Thymus (tissue), 11 donors: ENCODE measurements around the gene ELAVL1. TPM values are rescaled to one million over a fixed set of nuclear protein-coding genes. Genes with fewer than 3 reads are reported as not detected.
A peak's percentile ranks its signal among the peaks of the same experiment; 100 is the strongest.

Experiments used
- DNase-seq, 9 donors: peaks; one replicate each; pipeline ENCODE4 v3.0.0-alpha.2; 2013; ENCODE audit warnings: low spot score in 9 of 9, low read depth in 6 of 9, missing footprints in 1 of 9
- H3K27ac ChIP-seq, 2 donors: one replicate each; pipeline ENCODE4 v1.5.1; 2013; ENCODE audit warnings: control low read depth in 1 of 2, low read depth in 1 of 2, low read length in 1 of 2, mild to moderate bottlenecking in 1 of 2, moderate library complexity in 1 of 2
- H3K27me3 ChIP-seq, 2 donors: one replicate each; pipeline ENCODE4 v1.5.1; 2013; ENCODE audit warnings: low read length in 1 of 2; ENCODE audit not compliant: control insufficient read depth in 2 of 2, insufficient read depth in 1 of 2
- H3K36me3 ChIP-seq, 2 donors: one replicate each; pipeline ENCODE4 v1.5.1; 2013; ENCODE audit warnings: low read length in 1 of 2, mild to moderate bottlenecking in 1 of 2, moderate library complexity in 1 of 2; ENCODE audit not compliant: control insufficient read depth in 2 of 2, insufficient read depth in 2 of 2
- H3K4me1 ChIP-seq, 2 donors: one replicate each; pipeline ENCODE4 v1.5.1; 2013; ENCODE audit warnings: low read length in 2 of 2; ENCODE audit not compliant: control insufficient read depth in 2 of 2, insufficient read depth in 2 of 2
- H3K4me3 ChIP-seq, 2 donors: one replicate each; pipeline ENCODE4 v1.5.1; 2013; ENCODE audit warnings: low read length in 2 of 2, control low read depth in 1 of 2, mild to moderate bottlenecking in 1 of 2
- H3K9me3 ChIP-seq, 2 donors: one replicate each; pipeline ENCODE4 v1.5.1; 2013; ENCODE audit warnings: low read length in 1 of 2, mild to moderate bottlenecking in 1 of 2; ENCODE audit not compliant: control insufficient read depth in 2 of 2, insufficient read depth in 1 of 2
- WGBS: extraction: QIAGEN DNeasy Blood & Tissue Kit; methylation state at CpG from one replicate; pipeline ENCODE4 v1.1.7; 2013; 5-methylcytosine and 5-hydroxymethylcytosine counted together
- polyA plus RNA-seq: library from polyadenylated mRNA; stranded (reverse); fragments of 200-250 nt; gene quantifications from one replicate; pipeline ENCODE4 v1.2.3, GENCODE V29; 2013
- total RNA-seq: library from RNA; stranded (reverse); fragments of 120-200 nt; gene quantifications from one replicate; pipeline ENCODE4 v1.2.4, GENCODE V29; 2013
- donor health status: healthy.

Gene ELAVL1
- total and polyA plus RNA-seq, 2 donors = 20.8 to 45.6 TPM

- peaks cover 91 to 92% of the 10 kb centered on the region in 2 donors for H3K36me3 ChIP-seq
Observed at GRCh38 chr19:7983995-7984837, 21.2 kb downstream of the ELAVL1 start.

GRCh38 chr19:7983286-7983950 is 22.0 kb downstream of the ELAVL1 start:
- peaks cover 91 to 92% of the 10 kb centered on the region in 2 donors for H3K36me3 ChIP-seq
- no peaks in the 10 kb centered on the region for H3K27me3 ChIP-seq
- 98% methylated on average over 18 of the region's 18 CpGs for WGBS
- no peaks in the 10 kb centered on the region for H3K9me3 ChIP-seq
- no peak for DNase-seq
- H3K4me3 ChIP-seq = no peak overlapping the region
- no peak overlapping the region for H3K27ac ChIP-seq
- no peaks in the 10 kb centered on the region for H3K4me1 ChIP-seq

More at GRCh38 chr19:7983995-7984837, 21.2 kb downstream of the ELAVL1 start:
- H3K27ac ChIP-seq = no peak overlapping the region
- 97% methylated on average over 14 of the region's 14 CpGs for WGBS
- no peaks in the 10 kb centered on the region for H3K9me3 ChIP-seq
- no peak overlapping the region for H3K4me3 ChIP-seq
- H3K4me1 ChIP-seq = no peaks in the 10 kb centered on the region
- H3K27me3 ChIP-seq = no peaks in the 10 kb centered on the region
- no peak for DNase-seq

GRCh38 chr19:7982651-7983099 is 22.8 kb downstream of the ELAVL1 start:
- no peak for DNase-seq
- Histone ChIP-seq H3K36me3 (peaks cover 91 to 92% of the 10 kb centered on the region in 2 donors), H3K27ac (no peak overlapping the region), H3K4me3 (no peak overlapping the region), H3K9me3 (no peaks in the 10 kb centered on the region), H3K27me3 (no peaks in the 10 kb centered on the region), H3K4me1 (no peaks in the 10 kb centered on the region)
- WGBS = 91% methylated on average over 21 of the region's 21 CpGs

GRCh38 chr19:7982103-7982502 is 23.3 kb downstream of the ELAVL1 start:
- 97% methylated on average over 10 of the region's 10 CpGs for WGBS
- H3K9me3 ChIP-seq = no peaks in the 10 kb centered on the region
- no peak for DNase-seq
- H3K4me3 ChIP-seq = no peak overlapping the region
- no peaks in the 10 kb centered on the region for H3K27me3 ChIP-seq
- H3K27ac ChIP-seq = no peak overlapping the region
- peaks cover 91 to 93% of the 10 kb centered on the region in 2 donors for H3K36me3 ChIP-seq
- no peaks in the 10 kb centered on the region for H3K4me1 ChIP-seq

- no peaks in the 10 kb centered on the region for H3K27me3 ChIP-seq
- H3K36me3 ChIP-seq = peaks cover 94% of the 10 kb centered on the region in 2 donors
- H3K4me3 ChIP-seq = no peak overlapping the region
- WGBS = 99% methylated on average over 7 of the region's 7 CpGs
- no peaks in the 10 kb centered on the region for H3K4me1 ChIP-seq
- no peak for DNase-seq
- H3K27ac ChIP-seq = no peak overlapping the region
- no peaks in the 10 kb centered on the region for H3K9me3 ChIP-seq
Observed at GRCh38 chr19:7981661-7982060, 23.8 kb downstream of the ELAVL1 start.

- 93% methylated on average over 7 of the region's 7 CpGs for WGBS
- H3K27ac ChIP-seq = no peak overlapping the region
- no peaks in the 10 kb centered on the region for H3K4me1 ChIP-seq
- H3K27me3 ChIP-seq = no peaks in the 10 kb centered on the region
- H3K36me3 ChIP-seq = peaks cover 94 to 98% of the 10 kb centered on the region in 2 donors
- DNase-seq = no peak
- no peaks in the 10 kb centered on the region for H3K9me3 ChIP-seq
- H3K4me3 ChIP-seq = no peak overlapping the region
Observed at GRCh38 chr19:7981199-7981598, 24.2 kb downstream of the ELAVL1 start.

- 97% methylated on average over 12 of the region's 12 CpGs for WGBS
- H3K27ac ChIP-seq = peak overlapping the region in 1 of 2 donors; percentile 31
- no peaks in the 10 kb centered on the region for H3K9me3 ChIP-seq
- no peaks in the 10 kb centered on the region for H3K27me3 ChIP-seq
- peaks cover 91 to 96% of the 10 kb centered on the region in 2 donors for H3K36me3 ChIP-seq
- no peak for DNase-seq
- no peak overlapping the region for H3K4me3 ChIP-seq
- no peaks in the 10 kb centered on the region for H3K4me1 ChIP-seq
Observed at GRCh38 chr19:7980635-7981121, 24.8 kb downstream of the ELAVL1 start.

GRCh38 chr19:7980168-7980567 is 25.3 kb downstream of the ELAVL1 start:
- H3K27me3 ChIP-seq = no peaks in the 10 kb centered on the region
- no peak overlapping the region for H3K4me3 ChIP-seq
- H3K36me3 ChIP-seq = peaks cover 91 to 96% of the 10 kb centered on the region in 2 donors
- DNase-seq = no peak
- no peaks in the 10 kb centered on the region for H3K9me3 ChIP-seq
- 99% methylated on average over 13 of the region's 13 CpGs for WGBS
- no peak overlapping the region for H3K27ac ChIP-seq
- no peaks in the 10 kb centered on the region for H3K4me1 ChIP-seq

GRCh38 chr19:7979559-7979958 is 25.9 kb downstream of the ELAVL1 start:
- Histone ChIP-seq H3K4me3 (no peak overlapping the region), H3K9me3 (no peaks in the 10 kb centered on the region), H3K27me3 (no peaks in the 10 kb centered on the region), H3K36me3 (peaks cover 95 to 96% of the 10 kb centered on the region in 2 donors), H3K27ac (no peak overlapping the region), H3K4me1 (no peaks in the 10 kb centered on the region)
- DNase-seq = no peak
- WGBS = 89% methylated on average over 8 of the region's 8 CpGs
